H1 (cell line): ENCODE results near the gene MRPL28. TPM values are rescaled to one million over a fixed set of nuclear protein-coding genes. Genes with fewer than 3 reads are reported as not detected.

ENCODE experiments used
- CTCF ChIA-PET: fragments of 300-600 bp; sonication (Branson Sonifier 250); formaldehyde crosslinking; loops from one replicate; lab custom pipeline; 2021; ENCODE audit not compliant: partially characterized antibody; lab: Charles Lee
- POLR2A ChIA-PET: fragments of 300-600 bp; sonication (Branson Sonifier 250); formaldehyde crosslinking; loops from one replicate; lab custom pipeline; 2021; ENCODE audit warnings: inconsistent platforms; ENCODE audit not compliant: partially characterized antibody; lab: Charles Lee
- DNase-seq, 2 experiments: peaks; one replicate each; pipeline versions ENCODE4 v3.0.0 to v3.0.0-alpha.2; 2010 to 2022; ENCODE audit warnings: low spot score in 2 of 2, low read depth in 1 of 2, mixed read lengths in 1 of 2
- FAIRE-seq: peaks from 2 replicates; lab custom pipeline; 2011; peaks lifted over from hg19 to GRCh38; lab: Jason Lieb, UNC
- H2AFZ ChIP-seq: 2 replicates; pipeline ENCODE4 v1.8.1; 2012; ENCODE audit warnings: low read length, inconsistent platforms
- H2AK5ac ChIP-seq: 2 replicates; pipeline ENCODE4 v1.6.1; 2013; ENCODE audit warnings: low read depth, low read length
- H2BK120ac ChIP-seq: replicated peaks from 2 replicates; pipeline ENCODE3; 2013; ENCODE audit warnings: low read depth, low read length, inconsistent platforms
- H2BK12ac ChIP-seq: 2 replicates; pipeline ENCODE4 v1.6.1; 2013; ENCODE audit warnings: low read depth, low read length
- H2BK15ac ChIP-seq: 2 replicates; pipeline ENCODE4 v1.6.1; 2013; ENCODE audit warnings: low read length
- H2BK20ac ChIP-seq: 2 replicates; pipeline ENCODE4 v1.6.1; 2013; ENCODE audit warnings: low read length
- H2BK5ac ChIP-seq: 2 replicates; pipeline ENCODE4 v1.6.1; 2013; ENCODE audit warnings: low read depth, low read length
- H3K14ac ChIP-seq: 2 replicates; pipeline ENCODE4 v1.6.1; 2013; ENCODE audit warnings: inconsistent platforms; ENCODE audit not compliant: insufficient read length
- H3K18ac ChIP-seq: 2 replicates; pipeline ENCODE4 v1.6.1; 2013; ENCODE audit warnings: low read length; ENCODE audit errors: extremely low read depth
- H3K23ac ChIP-seq: 2 replicates; pipeline ENCODE4 v1.6.1; 2013; ENCODE audit warnings: inconsistent platforms; ENCODE audit not compliant: insufficient read length
- H3K23me2 ChIP-seq: 2 replicates; pipeline ENCODE4 v1.6.1; 2013; ENCODE audit warnings: low read depth, low read length
- H3K27ac ChIP-seq: 2 replicates; pipeline ENCODE4 v1.6.1; 2011; ENCODE audit warnings: low read depth, low read length, inconsistent platforms
- H3K27me3 ChIP-seq, 4 experiments: replicated peaks in 1 of 4; 1 replicate in 1 of 4; 2 replicates in 3 of 4; pipeline versions ENCODE4 v1.6.1 to v1.8.1; 2011 to 2013; ENCODE audit warnings: low read length in 3 of 4, mild to moderate bottlenecking in 3 of 4, inconsistent platforms in 2 of 4, mixed read lengths in 2 of 4, moderate library complexity in 1 of 4; ENCODE audit not compliant: control insufficient read depth in 3 of 4, insufficient read depth in 3 of 4; ENCODE audit errors: extremely low read depth in 1 of 4
- H3K36me3 ChIP-seq, 4 experiments: 2 replicates each; pipeline versions ENCODE4 v1.6.1 to v1.8.1; 2011 to 2013; ENCODE audit warnings: mild to moderate bottlenecking in 4 of 4, low read length in 3 of 4, moderate library complexity in 2 of 4, control low read depth in 1 of 4, inconsistent platforms in 1 of 4; ENCODE audit not compliant: insufficient read depth in 4 of 4, control insufficient read depth in 2 of 4
- H3K4ac ChIP-seq: replicated peaks from 2 replicates; pipeline ENCODE3; 2013; ENCODE audit warnings: low read length, low read depth, mixed read lengths, inconsistent platforms; ENCODE audit not compliant: insufficient read length
- H3K4me1 ChIP-seq, 4 experiments: replicated peaks in 1 of 4; 1 replicate in 1 of 4; 2 replicates in 3 of 4; pipeline versions ENCODE4 v1.6.1 to v1.8.1; 2011 to 2013; ENCODE audit warnings: low read length in 3 of 4, inconsistent platforms in 2 of 4, mixed read lengths in 1 of 4; ENCODE audit not compliant: insufficient read depth in 4 of 4, control insufficient read depth in 3 of 4
- H3K4me2 ChIP-seq, 2 experiments: 2 replicates each; pipeline versions ENCODE4 v1.6.1 to v1.8.1; 2011 to 2013; ENCODE audit warnings: low read depth in 2 of 2, low read length in 2 of 2, control low read depth in 1 of 2, inconsistent platforms in 1 of 2, mild to moderate bottlenecking in 1 of 2; ENCODE audit not compliant: insufficient read depth in 1 of 2
- H3K4me3 ChIP-seq, 4 experiments: fragments of 200-600, 300-600 bp in 1 of 4; sonication (generic), shearing (Covaris generic), sonication (Bioruptor Twin) in 1 of 4; 2 replicates each; pipeline versions ENCODE4 v1.5.1 to v1.8.1; 2011 to 2016; ENCODE audit warnings: low read length in 4 of 4, low read depth in 3 of 4, control low read depth in 2 of 4, inconsistent platforms in 2 of 4, mild to moderate bottlenecking in 2 of 4, mixed read lengths in 1 of 4, moderate library complexity in 1 of 4; ENCODE audit not compliant: insufficient read depth in 2 of 4; ENCODE audit errors: extremely low read depth in 1 of 4
- H3K56ac ChIP-seq: replicated peaks from 2 replicates; pipeline ENCODE3; 2013; ENCODE audit warnings: low read depth, mild to moderate bottlenecking, mixed read lengths, low read length, inconsistent platforms; ENCODE audit not compliant: insufficient read length
- H3K79me1 ChIP-seq: 2 replicates; pipeline ENCODE4 v1.6.1; 2013; ENCODE audit warnings: low read depth, low read length, control low read depth
- H3K79me2 ChIP-seq, 2 experiments: 2 replicates each; pipeline versions ENCODE4 v1.6.1 to v1.8.1; 2012 to 2013; ENCODE audit warnings: low read length in 2 of 2, mild to moderate bottlenecking in 2 of 2, inconsistent platforms in 1 of 2; ENCODE audit not compliant: insufficient read depth in 2 of 2, control insufficient read depth in 1 of 2
- H3K9ac ChIP-seq, 4 experiments: replicated peaks in 1 of 4; 1 replicate in 1 of 4; 2 replicates in 3 of 4; pipeline versions ENCODE4 v1.6.1 to v1.8.1; 2011 to 2013; ENCODE audit warnings: low read depth in 3 of 4, low read length in 3 of 4, control low read depth in 2 of 4, mild to moderate bottlenecking in 2 of 4, moderate library complexity in 2 of 4, inconsistent platforms in 1 of 4; ENCODE audit errors: extremely low read depth in 1 of 4
- H3K9me3 ChIP-seq, 2 experiments: 2 replicates each; pipeline versions ENCODE4 v1.6.1 to v1.8.1; 2012 to 2013; ENCODE audit warnings: mild to moderate bottlenecking in 2 of 2, moderate library complexity in 2 of 2, control low read depth in 1 of 2, inconsistent platforms in 1 of 2, low read depth in 1 of 2, low read length in 1 of 2, mixed read lengths in 1 of 2; ENCODE audit not compliant: insufficient read depth in 2 of 2
- H4K20me1 ChIP-seq, 2 experiments: replicated peaks in 1 of 2; 2 replicates each; pipeline versions ENCODE3 to v1.8.1; 2011 to 2013; ENCODE audit warnings: inconsistent platforms in 2 of 2, low read length in 2 of 2, mild to moderate bottlenecking in 1 of 2; ENCODE audit not compliant: insufficient read depth in 2 of 2, control insufficient read depth in 1 of 2
- H4K5ac ChIP-seq: 2 replicates; pipeline ENCODE4 v1.6.1; 2013; ENCODE audit warnings: low read length, low read depth, mixed read lengths, inconsistent platforms; ENCODE audit not compliant: insufficient read length
- H4K8ac ChIP-seq: 2 replicates; pipeline ENCODE4 v1.8.0; 2013; ENCODE audit warnings: mild to moderate bottlenecking, moderate library complexity, low read length, inconsistent platforms; ENCODE audit not compliant: insufficient read depth; ENCODE audit errors: extremely low read depth
- H4K91ac ChIP-seq: replicated peaks from 2 replicates; pipeline ENCODE3; 2013; ENCODE audit warnings: low read length, mixed read lengths, inconsistent platforms; ENCODE audit not compliant: insufficient read length
- CHD2 ChIP-seq: IDR thresholded peaks from 2 replicates; pipeline ENCODE4 v1.6.1; 2012; ENCODE audit warnings: low read length, improper control_type of control experiment
- WGBS, 2 experiments: shearing (Covaris generic) in 1 of 2; methylation state at CpG; one replicate each; pipeline versions ENCODE4 v1.1.6 to v1.1.7; 2013 to 2015; ENCODE audit warnings: low lambda C conversion rate in 2 of 2, mixed read lengths in 2 of 2, inconsistent platforms in 1 of 2, low coverage in 1 of 2, missing lambda C conversion rate in 1 of 2; ENCODE audit not compliant: insufficient replicate concordance in 2 of 2, insufficient coverage in 1 of 2, insufficient read length in 1 of 2; ENCODE audit errors: extremely low coverage in 1 of 2, missing lambda C conversion rate in 1 of 2; 5-methylcytosine and 5-hydroxymethylcytosine counted together
- polyA plus RNA-seq, 7 experiments: library from polyadenylated mRNA; depleted of rRNA in 3 of 7; stranded (reverse) in 5 of 7; unstranded in 2 of 7; fragments of >200 nt in 5 of 7; fragments of 200-250 nt in 2 of 7; gene quantifications; 1 replicate in 5 of 7; 2 replicates in 1 of 7; 4 replicates in 1 of 7; pipeline versions ENCODE4 v1.2.1 to v1.2.3, GENCODE V29; 2011 to 2013; ENCODE audit warnings: missing spikeins in 2 of 7, mixed read lengths in 2 of 7
- total RNA-seq: library from RNA; stranded (reverse); fragmentation: NEBNext Ultra II Directional; extraction: Animal tissue kit (Norgen Biotek cat#: 25700); gene quantifications from 2 replicates; pipeline ENCODE4 v1.2.1, GENCODE V29; 2021

Gene MRPL28
- total and polyA plus RNA-seq, 2 of the 8 experiments (the other 6 are each of a cell fraction or from before 2014, with no cell fraction given), result 88.9 to 188 TPM

GRCh38 chr16:340370-341091, 29.8 kb downstream of the MRPL28 start:
- H3K79me2 ChIP-seq, result peaks cover 30 to 80% of the 10 kb centered on the region in 2 experiments
- no peak overlapping the region; the same call in 1 of the 2 replicates for H4K8ac ChIP-seq
- no peak overlapping the region for H3K4ac ChIP-seq
- H2AK5ac ChIP-seq, result no peak overlapping the region
- H2BK5ac ChIP-seq, result 0 out of 2 replicates have a peak overlapping the region, but pooled peaks have one; percentile 30
- H2BK20ac ChIP-seq, result no peak overlapping the region
- H4K20me1 ChIP-seq, result peaks cover 13 to 27% of the 10 kb centered on the region in 2 experiments
- no peak for DNase-seq
- FAIRE-seq, result no peak
- CTCF ChIA-PET, result interaction anchor here (0.9 to 4.6 kb wide), 3 partner anchors 12 to 22 kb away, joined by 4 to 15 read pairs (median 6); partner anchors contain the start of gene AXIN1
- H2BK120ac ChIP-seq, result no peak overlapping the region
- H4K5ac ChIP-seq, result no peak overlapping the region
- H2AFZ ChIP-seq, result no peak overlapping the region
- no peak overlapping the region; the same call in 1 of the 2 replicates for H3K27ac ChIP-seq
- POLR2A ChIA-PET, result interaction anchor here (1.1 kb wide), 1 partner anchor 11 kb away, joined by 3 read pairs; no protein-coding TSS in a partner anchor
- H2BK12ac ChIP-seq, result no peak overlapping the region
- H4K91ac ChIP-seq, result no peak overlapping the region
- no peak overlapping the region for H3K18ac ChIP-seq
- no peak for TF ChIP-seq CHD2
- H3K27me3 ChIP-seq, result no peaks in the 10 kb centered on the region
- H3K79me1 ChIP-seq, result peaks cover 25% of the 10 kb centered on the region
- no peak overlapping the region for H2BK15ac ChIP-seq
- H3K14ac ChIP-seq, result no peak overlapping the region
- H3K4me3 ChIP-seq, result no peak overlapping the region
- H3K23ac ChIP-seq, result no peak overlapping the region
- no peaks in the 10 kb centered on the region for H3K23me2 ChIP-seq
- WGBS, 2 experiments, result 94% methylated on average over 22 of the region's 23 CpGs; no CpG with 5 or more reads in 1 of the 2 experiments
- no peak overlapping the region for H3K56ac ChIP-seq
- peaks cover 3 to 11% (median 5%) of the 10 kb centered on the region in 4 experiments; a peak in 6 of 8 replicates for H3K36me3 ChIP-seq
- H3K4me1 ChIP-seq, result peaks cover 0 to 2% (median 0%) of the 10 kb centered on the region in 4 experiments; a peak in 1 of 7 replicates
- H3K9me3 ChIP-seq, result no peaks in the 10 kb centered on the region
- H3K9ac ChIP-seq, result no peak overlapping the region
- H3K4me2 ChIP-seq, result no peak overlapping the region
